Suprapubic skin (tissue), 4 donors: ENCODE data around the gene PARP14.

Experiments
- EP300 ChIP-seq: sonication (generic); formaldehyde crosslinking; IDR thresholded peaks from one replicate; pipeline ENCODE4 v1.6.1; 2017; ENCODE audit warnings: antibody characterized with exemption
- POLR2A ChIP-seq, 2 donors: fragments of 450-650 bp; IDR thresholded peaks; one replicate each; pipeline ENCODE4 v1.6.1; 2017; ENCODE audit warnings: antibody characterized with exemption in 2 of 2, mild to moderate bottlenecking in 2 of 2, moderate library complexity in 2 of 2
- POLR2AphosphoS5 ChIP-seq, 3 donors: sonication (generic); formaldehyde crosslinking; IDR thresholded peaks; one replicate each; pipeline ENCODE4 v1.6.1; 2017; ENCODE audit warnings: antibody characterized with exemption in 3 of 3
- TF ChIP-seq, protein P1 (sequence below), 2 donors: fragments of 200-600 bp in 1 of 2; fragments of 450-650 bp in 1 of 2; sonication (generic) in 1 of 2; IDR thresholded peaks; one replicate each; pipeline ENCODE4 v1.5.1; 2016 to 2019; ENCODE audit warnings: antibody characterized with exemption in 2 of 2, mild to moderate bottlenecking in 1 of 2, moderate library complexity in 1 of 2

DNA sequence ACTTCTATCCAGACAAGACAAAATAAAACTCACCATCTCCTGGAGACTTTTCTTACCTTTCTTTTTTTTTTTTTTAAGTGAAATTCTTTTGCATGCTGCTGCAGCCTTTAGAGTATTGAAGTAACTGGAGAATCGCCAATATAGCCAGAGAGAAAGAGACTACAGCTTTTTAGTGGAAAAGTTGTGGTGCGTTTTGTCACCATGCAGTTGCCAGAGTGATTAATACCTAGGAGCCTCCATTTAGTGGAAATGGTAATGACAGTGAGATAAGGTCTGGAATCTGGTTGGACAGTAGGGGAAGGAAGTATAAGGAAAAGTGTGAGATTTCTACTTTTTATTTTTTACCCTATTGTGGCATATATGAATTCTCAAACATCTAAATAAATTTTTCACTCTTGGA lies 18.1 kb upstream of the PARP14 start:
- TF ChIP-seq, protein P1, sequence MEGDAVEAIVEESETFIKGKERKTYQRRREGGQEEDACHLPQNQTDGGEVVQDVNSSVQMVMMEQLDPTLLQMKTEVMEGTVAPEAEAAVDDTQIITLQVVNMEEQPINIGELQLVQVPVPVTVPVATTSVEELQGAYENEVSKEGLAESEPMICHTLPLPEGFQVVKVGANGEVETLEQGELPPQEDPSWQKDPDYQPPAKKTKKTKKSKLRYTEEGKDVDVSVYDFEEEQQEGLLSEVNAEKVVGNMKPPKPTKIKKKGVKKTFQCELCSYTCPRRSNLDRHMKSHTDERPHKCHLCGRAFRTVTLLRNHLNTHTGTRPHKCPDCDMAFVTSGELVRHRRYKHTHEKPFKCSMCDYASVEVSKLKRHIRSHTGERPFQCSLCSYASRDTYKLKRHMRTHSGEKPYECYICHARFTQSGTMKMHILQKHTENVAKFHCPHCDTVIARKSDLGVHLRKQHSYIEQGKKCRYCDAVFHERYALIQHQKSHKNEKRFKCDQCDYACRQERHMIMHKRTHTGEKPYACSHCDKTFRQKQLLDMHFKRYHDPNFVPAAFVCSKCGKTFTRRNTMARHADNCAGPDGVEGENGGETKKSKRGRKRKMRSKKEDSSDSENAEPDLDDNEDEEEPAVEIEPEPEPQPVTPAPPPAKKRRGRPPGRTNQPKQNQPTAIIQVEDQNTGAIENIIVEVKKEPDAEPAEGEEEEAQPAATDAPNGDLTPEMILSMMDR (IDR thresholded peaks at IDR 0.05) = no peak
- TF ChIP-seq POLR2A (IDR thresholded peaks at IDR 0.05) (no peak), POLR2AphosphoS5 (IDR thresholded peaks at IDR 0.05) (no peak), EP300 (no peak)
